ENCODE measurements around the gene GTF3C1. TPM values are rescaled to one million over a fixed set of nuclear protein-coding genes. Genes with fewer than 3 reads are reported as not detected.

Gene GTF3C1
- total and polyA plus RNA-seq, 2 of the 13 experiments (the other 11 are each of a cell fraction or from before 2014, with no cell fraction given) = 29.2 to 72.7 TPM

DNA sequence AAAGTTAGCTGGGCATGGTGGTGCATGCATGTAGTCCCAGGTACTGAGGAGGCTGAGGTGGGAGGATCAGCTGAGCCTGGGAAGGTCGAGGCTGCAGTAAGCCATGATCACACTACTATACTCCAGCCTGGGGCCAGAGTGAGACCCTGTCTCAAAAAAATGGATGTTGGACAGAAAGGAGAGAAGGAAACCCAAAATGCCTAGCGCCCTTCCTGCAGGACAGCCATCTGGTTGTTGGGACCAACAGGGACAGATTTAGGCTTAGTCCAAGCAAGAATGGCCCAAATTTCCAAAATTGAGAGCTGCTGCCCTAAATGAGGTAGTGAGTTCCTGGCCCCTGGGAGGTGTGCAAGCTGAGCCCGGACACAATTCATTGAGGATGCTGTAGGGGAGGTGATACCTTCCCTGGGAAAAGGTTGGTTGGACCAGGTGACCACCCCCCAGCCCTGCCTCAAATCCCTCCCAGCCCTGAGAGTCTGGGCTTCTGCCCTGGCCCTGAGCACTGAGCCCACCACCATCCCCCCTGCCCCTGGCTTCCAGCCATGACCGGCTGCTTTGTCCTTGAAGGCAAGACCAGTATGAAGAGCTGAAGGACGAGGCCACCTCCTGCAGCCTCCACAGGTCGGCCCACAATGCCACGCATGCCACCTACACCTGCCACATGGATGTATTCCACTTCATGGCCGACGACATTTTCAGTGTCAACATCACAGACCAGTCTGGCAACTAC lies 112.6 kb downstream of the GTF3C1 start:
- 49% methylated on average over 7 of the region's 9 CpGs for WGBS (ENCODE audit: low lambda C conversion rate)
- TF ChIP-seq, protein P1, sequence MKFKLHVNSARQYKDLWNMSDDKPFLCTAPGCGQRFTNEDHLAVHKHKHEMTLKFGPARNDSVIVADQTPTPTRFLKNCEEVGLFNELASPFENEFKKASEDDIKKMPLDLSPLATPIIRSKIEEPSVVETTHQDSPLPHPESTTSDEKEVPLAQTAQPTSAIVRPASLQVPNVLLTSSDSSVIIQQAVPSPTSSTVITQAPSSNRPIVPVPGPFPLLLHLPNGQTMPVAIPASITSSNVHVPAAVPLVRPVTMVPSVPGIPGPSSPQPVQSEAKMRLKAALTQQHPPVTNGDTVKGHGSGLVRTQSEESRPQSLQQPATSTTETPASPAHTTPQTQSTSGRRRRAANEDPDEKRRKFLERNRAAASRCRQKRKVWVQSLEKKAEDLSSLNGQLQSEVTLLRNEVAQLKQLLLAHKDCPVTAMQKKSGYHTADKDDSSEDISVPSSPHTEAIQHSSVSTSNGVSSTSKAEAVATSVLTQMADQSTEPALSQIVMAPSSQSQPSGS (CRISPR knock-in tag; IDR thresholded peaks at IDR 0.05) = no peak
- TF ChIP-seq ZNF180 (CRISPR knock-in tag; IDR thresholded peaks at IDR 0.05; ENCODE audit: borderline replicate concordance, low read depth) (no peak), GATAD1 (CRISPR knock-in tag; IDR thresholded peaks at IDR 0.05) (no peak), NRL (CRISPR knock-in tag; IDR thresholded peaks at IDR 0.05; ENCODE audit: borderline replicate concordance) (no peak), ZSCAN21 (CRISPR knock-in tag; IDR thresholded peaks at IDR 0.05; ENCODE audit: borderline replicate concordance) (no peak), ARID3A (IDR thresholded peaks at IDR 0.05; ENCODE audit: low read depth, low read length) (no peak), STAT6 (CRISPR knock-in tag; IDR thresholded peaks at IDR 0.05; ENCODE audit: borderline replicate concordance) (no peak), DNMT3B (CRISPR knock-in tag; conservative IDR thresholded peaks at IDR 0.05) (no peak), ZMYM2 (CRISPR knock-in tag; IDR thresholded peaks at IDR 0.05) (no peak), ZNF7 (CRISPR knock-in tag; IDR thresholded peaks at IDR 0.05) (no peak), TRIM24 (CRISPR knock-in tag; IDR thresholded peaks at IDR 0.05) (no peak), KDM3A (CRISPR knock-in tag; IDR thresholded peaks at IDR 0.05; ENCODE audit: low read depth) (no peak), ZNF251 (CRISPR knock-in tag; IDR thresholded peaks at IDR 0.05) (no peak)
- TF ChIP-seq, protein P2, sequence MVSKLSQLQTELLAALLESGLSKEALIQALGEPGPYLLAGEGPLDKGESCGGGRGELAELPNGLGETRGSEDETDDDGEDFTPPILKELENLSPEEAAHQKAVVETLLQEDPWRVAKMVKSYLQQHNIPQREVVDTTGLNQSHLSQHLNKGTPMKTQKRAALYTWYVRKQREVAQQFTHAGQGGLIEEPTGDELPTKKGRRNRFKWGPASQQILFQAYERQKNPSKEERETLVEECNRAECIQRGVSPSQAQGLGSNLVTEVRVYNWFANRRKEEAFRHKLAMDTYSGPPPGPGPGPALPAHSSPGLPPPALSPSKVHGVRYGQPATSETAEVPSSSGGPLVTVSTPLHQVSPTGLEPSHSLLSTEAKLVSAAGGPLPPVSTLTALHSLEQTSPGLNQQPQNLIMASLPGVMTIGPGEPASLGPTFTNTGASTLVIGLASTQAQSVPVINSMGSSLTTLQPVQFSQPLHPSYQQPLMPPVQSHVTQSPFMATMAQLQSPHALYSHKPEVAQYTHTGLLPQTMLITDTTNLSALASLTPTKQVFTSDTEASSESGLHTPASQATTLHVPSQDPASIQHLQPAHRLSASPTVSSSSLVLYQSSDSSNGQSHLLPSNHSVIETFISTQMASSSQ (IDR thresholded peaks at IDR 0.05; ENCODE audit: low read depth) = no peak
- TF ChIP-seq, protein P2 (CRISPR knock-in tag; IDR thresholded peaks at IDR 0.05; ENCODE audit: borderline replicate concordance) = no peak

More for the DNA sequence above, 112.6 kb downstream of the GTF3C1 start:
- Histone ChIP-seq H3K4me2 (ENCODE audit: low read depth, low read length) (no peak overlapping the region), H3K9ac (ENCODE audit: insufficient read depth, low read depth, low read length) (no peak overlapping the region), H3K27me3 (ENCODE audit: control insufficient read depth in 1 of 2, insufficient read depth in 2 of 2, low read length in 2 of 2) (no peaks in the 10 kb centered on the region; a peak in 2 of 5 replicates), H3K4me3 (replicated peaks in 1 of 3; ENCODE audit: insufficient read depth in 1 of 3, low read depth in 2 of 3, low read length in 3 of 3) (no peak overlapping the region), H3K9me3 (ENCODE audit: low read length) (no peaks in the 10 kb centered on the region), H2AFZ (ENCODE audit: low read length) (no peak overlapping the region), H3K27ac (ENCODE audit: extremely low read length, insufficient read depth, low read length) (no peak overlapping the region), H3K4me1 (ENCODE audit: insufficient read depth, low read length) (no peaks in the 10 kb centered on the region), H3K79me2 (ENCODE audit: insufficient read depth, low read length) (no peaks in the 10 kb centered on the region), H4K20me1 (ENCODE audit: insufficient read depth, low read length) (no peaks in the 10 kb centered on the region), H3K36me3 (replicated peaks in 1 of 2; ENCODE audit: control insufficient read depth in 1 of 2, insufficient read depth in 2 of 2, low read length in 2 of 2) (no peaks in the 10 kb centered on the region)
- no TSS peak for BruUV-seq (replicated peaks)
- ATAC-seq (no peak), FAIRE-seq (no peak), DNase-seq (ENCODE audit: low spot score) (no peak)
- in situ Hi-C loops (cut with HindIII; ENCODE audit: extremely low pct_ligation_motif_present, low pct_unique_long_range_greater_than_20kb) (no loop called here), intact Hi-C loops (cut with micrococcal nuclease; ENCODE audit: unreplicated experiment) (no loop called here)
- ChIA-PET CTCF (ENCODE audit: low intra/inter-chr PET ratio, low total read pairs) (no interaction called here), POLR2A (no interaction called here)

All from HepG2 (cell line).